Measurements from ENCODE around the gene CLP1. TPM values are rescaled to one million over a fixed set of nuclear protein-coding genes. Genes with fewer than 3 reads are reported as not detected.

CLP1 gene
- total and polyA plus RNA-seq, 4 donors, result 5.9 to 12.3 (median 8.3) TPM

- Histone ChIP-seq H3K27me3 (ENCODE audit: control insufficient read depth in 4 of 4, insufficient read depth in 4 of 4, low read length in 3 of 4) (peaks cover 0 to 7% (median 1%) of the 10 kb centered on the region in 4 donors), H3K36me3 (ENCODE audit: control insufficient read depth in 4 of 4, insufficient read depth in 3 of 4, low read depth in 1 of 4, low read length in 3 of 4) (no peaks in the 10 kb centered on the region), H3K4me1 (ENCODE audit: control insufficient read depth in 4 of 4, insufficient read depth in 4 of 4, low read length in 3 of 4) (peaks cover 8 to 35% (median 23%) of the 10 kb centered on the region in 4 donors), H3K27ac (ENCODE audit: low read depth in 1 of 2, low read length in 2 of 2) (no peak overlapping the region), H3K4me3 (ENCODE audit: low read depth in 1 of 3, low read length in 3 of 3) (no peak overlapping the region), H3K9ac (ENCODE audit: low read depth in 1 of 2, low read length in 2 of 2) (no peak overlapping the region), H3K9me3 (ENCODE audit: control insufficient read depth in 4 of 4, low read length in 3 of 4) (no peaks in the 10 kb centered on the region)
- TF ChIP-seq REST (IDR thresholded peaks at IDR 0.05) (no peak), CTCF (IDR thresholded peaks at IDR 0.05; ENCODE audit: low read depth, low read length, missing input control) (no peak), SP1 (IDR thresholded peaks at IDR 0.05) (no peak), FOXA1 (IDR thresholded peaks at IDR 0.05) (no peak), GABPA (IDR thresholded peaks at IDR 0.05 in 1 of 2, conservative IDR thresholded peaks at IDR 0.05 in 1 of 2) (no peak), FOXA2 (IDR thresholded peaks at IDR 0.05) (no peak), JUND (IDR thresholded peaks at IDR 0.05) (no peak), NR2F2 (IDR thresholded peaks at IDR 0.05) (no peak), RXRA (IDR thresholded peaks at IDR 0.05) (no peak)
- no peak for DNase-seq (ENCODE audit: low spot score)
- WGBS, result 76% methylated on average over 3 of the region's 3 CpGs
These were observed 13.8 kb upstream of the CLP1 start for GRCh38 chr11:57643802-57644201.

GRCh38 chr11:57644748-57645688 is 12.5 kb upstream of the CLP1 start:
- no peak overlapping the region for H3K4me3 ChIP-seq (ENCODE audit: low read depth in 1 of 3, low read length in 3 of 3)
- no peak overlapping the region for H3K27ac ChIP-seq (ENCODE audit: low read depth in 1 of 2, low read length in 2 of 2)
- TF ChIP-seq RAD21 (IDR thresholded peaks at IDR 0.05) (peak; percentile 87 to 91), FOXA2 (IDR thresholded peaks at IDR 0.05) (no peak), FOXA1 (IDR thresholded peaks at IDR 0.05) (no peak), ATF3 (IDR thresholded peaks at IDR 0.05) (no peak), HNF4A (conservative IDR thresholded peaks at IDR 0.05) (no peak), CTCF (IDR thresholded peaks at IDR 0.05; ENCODE audit: low read depth, low read length, missing input control) (peak; percentile 81), RXRA (IDR thresholded peaks at IDR 0.05) (peak in 1 of 2 donors; percentile 15), NR2F2 (IDR thresholded peaks at IDR 0.05) (no peak), HNF4G (IDR thresholded peaks at IDR 0.05) (no peak), EGR1 (IDR thresholded peaks at IDR 0.05; ENCODE audit: low read depth in 2 of 2) (no peak)
- H3K4me1 ChIP-seq (ENCODE audit: control insufficient read depth in 4 of 4, insufficient read depth in 4 of 4, low read length in 3 of 4), result peaks cover 1 to 29% (median 16%) of the 10 kb centered on the region in 4 donors
- H3K27me3 ChIP-seq (ENCODE audit: control insufficient read depth in 4 of 4, insufficient read depth in 4 of 4, low read length in 3 of 4), result peaks cover 0 to 7% (median 1%) of the 10 kb centered on the region in 4 donors
- H3K9ac ChIP-seq (ENCODE audit: low read depth in 1 of 2, low read length in 2 of 2), result no peak overlapping the region
- DNase-seq (ENCODE audit: low spot score), result peak; percentile 87
- no peaks in the 10 kb centered on the region for H3K9me3 ChIP-seq (ENCODE audit: control insufficient read depth in 4 of 4, low read length in 3 of 4)
- H3K36me3 ChIP-seq (ENCODE audit: control insufficient read depth in 4 of 4, insufficient read depth in 3 of 4, low read depth in 1 of 4, low read length in 3 of 4), result no peaks in the 10 kb centered on the region
- WGBS, result 14% methylated on average over 17 of the region's 17 CpGs

Data from liver (tissue), 9 donors.